Naive thymus-derived CD4-positive, alpha-beta T cell (primary cell): Measurements from ENCODE around the gene DENND4B. TPM values are rescaled to one million over a fixed set of nuclear protein-coding genes. Genes with fewer than 3 reads are reported as not detected.
"Not testable (repeated sequence)": the region's sequence is repeated elsewhere in the genome, so short reads cannot be mapped to it uniquely, and the experiment has no call there.

ENCODE experiments used
- ATAC-seq: fragments of 150-1000 bp; cut with Tn5 transposase; 2 replicates; pipeline ENCODE4 v1.10.0; 2021; ENCODE audit warnings: mild to moderate bottlenecking, moderate library complexity
- CTCF ChIA-PET: fragments of 350-600 bp; sonication (Branson Sonifier 250); formaldehyde crosslinking; loops from one replicate; lab custom pipeline; 2021; ENCODE audit warnings: antibody characterized with exemption; lab: Charles Lee
- POLR2A ChIA-PET: fragments of 350-600 bp; sonication (Branson Sonifier 250); formaldehyde crosslinking; loops from one replicate; lab custom pipeline; 2021; ENCODE audit warnings: antibody characterized with exemption, inconsistent platforms; lab: Charles Lee
- DNase-seq, 9 donors: peaks; one replicate each; pipeline versions ENCODE4 v3.0.0 to v3.0.0-alpha.2; 2020 to 2022; ENCODE audit warnings: mixed read lengths in 1 of 9
- H3K27ac ChIP-seq: one replicate; pipeline ENCODE4 v1.7.0; 2013; ENCODE audit warnings: mild to moderate bottlenecking, low read depth, low read length, moderate library complexity
- H3K27me3 ChIP-seq, 2 donors: one replicate each; pipeline ENCODE4 v1.7.0; 2013; ENCODE audit warnings: low read length in 2 of 2, mild to moderate bottlenecking in 2 of 2, moderate library complexity in 2 of 2; ENCODE audit not compliant: control insufficient read depth in 2 of 2, insufficient read depth in 2 of 2
- H3K36me3 ChIP-seq, 3 experiments: 1 replicate in 2 of 3; 2 replicates in 1 of 3; pipeline ENCODE4 v1.7.0; 2013; ENCODE audit warnings: low read length in 3 of 3, mild to moderate bottlenecking in 3 of 3, moderate library complexity in 1 of 3; ENCODE audit not compliant: insufficient read depth in 3 of 3, control insufficient read depth in 2 of 3
- H3K4me1 ChIP-seq, 2 donors: one replicate each; pipeline ENCODE4 v1.7.0; 2013; ENCODE audit warnings: low read length in 2 of 2, mild to moderate bottlenecking in 2 of 2, moderate library complexity in 1 of 2; ENCODE audit not compliant: control insufficient read depth in 2 of 2, insufficient read depth in 2 of 2
- H3K4me3 ChIP-seq: 2 replicates; pipeline ENCODE4 v1.7.0; 2013; ENCODE audit warnings: mild to moderate bottlenecking, low read length
- H3K9me3 ChIP-seq, 3 experiments: 1 replicate in 2 of 3; 2 replicates in 1 of 3; pipeline ENCODE4 v1.7.0; 2013; ENCODE audit warnings: low read length in 3 of 3; ENCODE audit not compliant: control insufficient read depth in 2 of 3
- H3K27ac Mint-ChIP-seq, 9 donors: one replicate each; pipeline ENCODE4 v1.8.0; 2020 to 2022; ENCODE audit warnings: mixed read lengths in 9 of 9, mild to moderate bottlenecking in 8 of 9, moderate library complexity in 5 of 9, inconsistent platforms in 2 of 9
- H3K27me3 Mint-ChIP-seq, 5 donors: one replicate each; pipeline ENCODE4 v1.8.0; 2021 to 2022; ENCODE audit warnings: mixed read lengths in 5 of 5, mild to moderate bottlenecking in 1 of 5
- H3K36me3 Mint-ChIP-seq, 5 donors: one replicate each; pipeline ENCODE4 v1.8.0; 2020 to 2022; ENCODE audit warnings: mixed read lengths in 5 of 5, mild to moderate bottlenecking in 3 of 5, inconsistent platforms in 1 of 5
- H3K4me1 Mint-ChIP-seq, 7 donors: one replicate each; pipeline ENCODE4 v1.8.0; 2020 to 2022; ENCODE audit warnings: mixed read lengths in 7 of 7, mild to moderate bottlenecking in 3 of 7, inconsistent platforms in 1 of 7
- H3K4me3 Mint-ChIP-seq, 10 donors: one replicate each; pipeline ENCODE4 v1.8.0; 2020 to 2022; ENCODE audit warnings: mild to moderate bottlenecking in 10 of 10, mixed read lengths in 10 of 10, moderate library complexity in 6 of 10, inconsistent platforms in 2 of 10
- H3K9me3 Mint-ChIP-seq, 11 donors: one replicate each; pipeline ENCODE4 v1.8.0; 2020 to 2022; ENCODE audit warnings: mixed read lengths in 11 of 11, mild to moderate bottlenecking in 4 of 11, inconsistent platforms in 1 of 11, moderate library complexity in 1 of 11
- intact Hi-C, 2 donors: fragments of 100-400 bp; cut with micrococcal nuclease; formaldehyde crosslinking; loops; one replicate each; pipeline ENCODE4 v1.15.1; 2023
- polyA plus RNA-seq, 2 donors: library from polyadenylated mRNA; unstranded; fragments of 300-500 nt; fragmentation: Illumina TruSeq; gene quantifications; one replicate each; pipeline ENCODE4 v1.2.3, GENCODE V29; 2021
- total RNA-seq, 6 experiments: library from RNA in 5 of 6; stranded (reverse) in 5 of 6; gene quantifications; 1 replicate in 5 of 6; 2 replicates in 1 of 6; pipeline ENCODE4 v1.2.3 and lab custom pipeline; 2021 to 2026

Gene DENND4B
- total and polyA plus RNA-seq, 7 experiments from 2014 or later = 12.5 to 223 (median 170) TPM

DNA sequence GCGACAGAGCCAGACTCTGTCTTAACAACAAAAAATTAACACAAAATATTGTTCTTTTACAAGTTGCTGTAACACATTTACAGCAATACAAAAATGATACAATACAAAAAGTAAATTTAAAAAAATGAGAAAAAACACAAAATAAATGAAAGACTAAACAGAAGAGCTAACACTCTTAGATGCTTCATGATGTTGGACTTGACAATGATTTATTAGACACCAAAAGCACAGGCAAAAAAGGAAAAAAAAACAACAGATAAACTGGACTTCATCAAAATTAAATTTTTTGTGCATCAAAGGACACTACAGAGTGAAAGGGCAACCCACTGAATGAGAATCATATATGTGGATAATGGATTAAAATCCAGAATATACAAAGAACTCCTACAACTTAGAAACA, 40.1 kb downstream of the DENND4B start:
- Mint-ChIP-seq H3K4me3 (peak overlapping the region in 3 of 10 donors; percentile 16 to 53 (median 43)), H3K27me3 (no peaks in the 10 kb centered on the region), H3K4me1 (peaks cover 21 to 57% (median 29%) of the 10 kb centered on the region in 7 donors), H3K9me3 (no peaks in the 10 kb centered on the region), H3K36me3 (peaks cover 4 to 16% (median 11%) of the 10 kb centered on the region in 5 donors), H3K27ac (peak overlapping the region in 6 of 9 donors; percentile 43 to 76 (median 68))
- peak overlapping the region; percentile 35 for H3K27ac ChIP-seq
- intact Hi-C loops = no loop called here
- peaks cover 0 to 20% (median 0%) of the 10 kb centered on the region in 3 experiments for H3K36me3 ChIP-seq
- POLR2A ChIA-PET = no interaction called here
- CTCF ChIA-PET = no interaction called here
- H3K4me3 ChIP-seq = no peak overlapping the region
- DNase-seq (no peak), ATAC-seq (no peak)
- no peaks in the 10 kb centered on the region for H3K27me3 ChIP-seq
- no peaks in the 10 kb centered on the region for H3K9me3 ChIP-seq
- H3K4me1 ChIP-seq = no peaks in the 10 kb centered on the region

DNA sequence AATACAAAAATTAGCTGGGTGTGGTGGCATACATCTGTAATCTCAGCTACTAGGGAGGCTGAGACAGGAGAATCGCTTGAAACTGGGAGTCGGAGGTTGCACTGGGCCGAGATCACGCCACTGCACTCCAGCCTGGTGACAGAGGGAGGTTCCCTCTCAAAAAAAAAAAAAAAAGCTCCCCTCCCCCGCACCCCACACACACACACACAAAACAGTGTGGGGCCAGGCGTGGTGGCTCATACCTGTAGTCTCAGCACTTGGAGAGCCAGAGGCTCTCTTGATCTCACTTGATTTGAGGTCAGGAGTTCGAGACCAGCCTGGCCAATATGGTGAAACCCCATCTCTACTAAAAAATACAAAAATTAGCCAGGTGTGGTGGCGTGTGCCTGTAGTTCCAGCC, 40.6 kb downstream of the DENND4B start:
- H3K9me3 Mint-ChIP-seq, CTCF ChIA-PET, intact Hi-C loops, H3K4me3 ChIP-seq, H3K27me3 ChIP-seq, H3K9me3 ChIP-seq, ATAC-seq, H3K27me3 Mint-ChIP-seq, DNase-seq, H3K4me1 ChIP-seq: not testable (repeated sequence)
- Mint-ChIP-seq H3K4me3 (peak overlapping the region in 2 of 10 donors; percentile 27 to 43), H3K27ac (peak overlapping the region in 4 of 9 donors; percentile 43 to 69 (median 68)), H3K36me3 (peaks cover 4 to 16% (median 8%) of the 10 kb centered on the region in 5 donors), H3K4me1 (peaks cover 21 to 52% (median 27%) of the 10 kb centered on the region in 7 donors)
- Histone ChIP-seq H3K27ac (peak overlapping the region; percentile 35), H3K36me3 (peaks cover 0 to 20% (median 0%) of the 10 kb centered on the region in 3 experiments)
- POLR2A ChIA-PET = interaction anchor here (0.6 to 0.7 kb wide), 2 partner anchors 878 to 1999 kb away, joined by 3 read pairs; no protein-coding TSS in a partner anchor

DNA sequence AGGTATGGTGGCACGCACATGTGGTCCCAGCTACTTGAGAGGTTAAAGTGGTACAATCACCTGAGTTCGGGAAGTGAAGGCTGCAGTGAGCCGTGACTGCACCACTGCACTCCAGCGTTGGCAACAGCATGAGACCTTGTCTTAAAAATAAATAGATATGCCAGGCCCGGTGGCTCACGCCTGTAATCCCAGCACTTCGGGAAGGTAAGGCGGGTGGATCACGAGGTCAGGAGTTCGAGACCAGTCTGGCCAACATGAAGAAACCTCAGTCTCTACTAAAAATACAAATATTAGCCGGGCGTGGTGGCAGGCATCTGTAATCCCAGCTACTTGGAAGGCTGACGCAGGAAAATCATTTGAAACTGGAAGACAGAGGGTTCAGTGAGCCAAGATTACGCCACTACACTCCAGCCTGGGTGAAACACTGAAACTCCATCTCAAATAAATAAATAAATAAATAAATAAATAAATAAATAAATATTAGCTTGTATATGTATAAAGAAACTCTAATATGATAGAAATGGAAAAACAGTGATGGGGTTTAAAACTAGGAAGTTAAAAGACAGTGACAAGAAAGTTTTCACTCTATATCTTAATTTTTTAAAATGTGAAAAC, 42.6 kb downstream of the DENND4B start:
- no peaks in the 10 kb centered on the region for H3K9me3 Mint-ChIP-seq
- no peaks in the 10 kb centered on the region for H3K27me3 ChIP-seq
- no peaks in the 10 kb centered on the region for H3K27me3 Mint-ChIP-seq
- ATAC-seq = no peak
- H3K9me3 ChIP-seq = no peaks in the 10 kb centered on the region
- POLR2A ChIA-PET = interaction anchor here (1.2 kb wide), 1 partner anchor 43 kb away, joined by 3 read pairs; the partner anchor contains the start of gene DENND4B
- peaks cover 21 to 60% (median 27%) of the 10 kb centered on the region in 7 donors for H3K4me1 Mint-ChIP-seq
- no peak overlapping the region for H3K27ac ChIP-seq
- intact Hi-C loops = no loop called here
- DNase-seq = no peak
- H3K27ac Mint-ChIP-seq = peak overlapping the region in 1 of 9 donors; percentile 63
- no peaks in the 10 kb centered on the region for H3K4me1 ChIP-seq
- H3K36me3 Mint-ChIP-seq = peaks cover 4 to 19% (median 10%) of the 10 kb centered on the region in 5 donors
- peaks cover 0 to 28% (median 1%) of the 10 kb centered on the region in 3 experiments for H3K36me3 ChIP-seq
- peak overlapping the region in 1 of 10 donors; percentile 51 for H3K4me3 Mint-ChIP-seq
- no peak overlapping the region for H3K4me3 ChIP-seq
- CTCF ChIA-PET = interaction anchor here (1.1 kb wide), 1 partner anchor 70 kb away, joined by 3 read pairs; no protein-coding TSS in a partner anchor

DNA sequence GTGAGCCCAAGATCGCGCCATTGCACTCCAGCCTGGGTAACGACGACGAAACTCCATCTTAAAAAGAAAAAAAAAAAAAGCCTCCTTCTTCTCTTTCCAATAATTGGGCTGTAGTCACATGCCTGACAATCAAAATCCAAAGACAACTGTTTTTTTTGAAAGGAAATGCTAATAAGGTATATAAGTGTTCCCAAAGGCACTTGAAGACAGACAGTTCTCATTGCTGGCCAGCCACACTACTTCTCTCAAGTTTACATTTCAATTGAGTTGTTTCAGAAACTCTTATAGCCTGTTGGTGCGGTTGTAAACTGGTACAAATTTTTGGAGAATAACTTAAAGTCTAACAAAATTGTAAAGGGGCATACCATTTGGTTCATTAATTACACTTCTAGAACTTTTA, 47.0 kb downstream of the DENND4B start:
- DNase-seq = no peak
- ChIA-PET POLR2A (no interaction called here), CTCF (interaction anchor here (0.5 kb wide), 1 partner anchor 71 kb away, joined by 7 read pairs; no protein-coding TSS in a partner anchor)
- H3K27ac Mint-ChIP-seq = peak overlapping the region in 3 of 9 donors; percentile 11 to 68 (median 21)
- Histone ChIP-seq H3K9me3 (no peaks in the 10 kb centered on the region), H3K36me3 (peaks cover 0 to 26% (median 5%) of the 10 kb centered on the region in 3 experiments), H3K4me3 (no peak overlapping the region), H3K27me3 (no peaks in the 10 kb centered on the region), H3K4me1 (no peaks in the 10 kb centered on the region), H3K27ac (no peak overlapping the region)
- intact Hi-C loops = loop anchor here in 1 of 2 donors (2.0 kb wide), 1 partner anchor 13 kb away; no protein-coding TSS in a partner anchor
- no peaks in the 10 kb centered on the region for H3K9me3 Mint-ChIP-seq
- no peak for ATAC-seq
- H3K4me3 Mint-ChIP-seq = no peak overlapping the region
- H3K4me1 Mint-ChIP-seq = peaks cover 5 to 51% (median 24%) of the 10 kb centered on the region in 7 donors
- H3K36me3 Mint-ChIP-seq = peaks cover 0 to 16% (median 7%) of the 10 kb centered on the region in 5 donors
- H3K27me3 Mint-ChIP-seq = no peaks in the 10 kb centered on the region

DNA sequence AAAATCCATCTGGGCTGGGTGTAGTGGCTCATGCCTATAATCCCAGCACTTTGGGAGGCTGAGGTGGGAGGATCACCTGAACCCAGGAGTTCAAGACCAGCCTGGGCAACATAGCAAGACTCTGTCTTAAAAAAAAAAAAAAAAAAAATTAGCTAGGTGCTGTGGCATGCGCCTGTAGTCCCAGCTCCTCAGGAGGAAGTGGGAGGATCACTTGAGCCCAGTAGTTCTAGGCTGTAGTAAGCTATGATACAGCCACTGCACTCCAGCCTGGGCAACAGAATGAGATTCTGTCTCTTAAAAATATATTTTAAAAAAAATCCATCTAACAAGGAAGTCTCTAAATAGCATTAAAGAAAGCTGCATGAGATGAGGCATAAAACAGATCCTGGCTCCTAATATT, 50.7 kb downstream of the DENND4B start:
- H3K27me3 Mint-ChIP-seq, H3K4me3 ChIP-seq, H3K27me3 ChIP-seq, H3K4me3 Mint-ChIP-seq, DNase-seq, CTCF ChIA-PET, H3K9me3 ChIP-seq, H3K27ac ChIP-seq, ATAC-seq, H3K4me1 ChIP-seq, POLR2A ChIA-PET, H3K9me3 Mint-ChIP-seq, intact Hi-C loops: not testable (repeated sequence)
- H3K4me1 Mint-ChIP-seq = peaks cover 2 to 51% (median 34%) of the 10 kb centered on the region in 7 donors
- H3K36me3 Mint-ChIP-seq = peaks cover 2 to 20% (median 7%) of the 10 kb centered on the region in 5 donors
- H3K27ac Mint-ChIP-seq = peak overlapping the region in 6 of 9 donors; percentile 25 to 82 (median 68)
- H3K36me3 ChIP-seq = peaks cover 0 to 26% (median 5%) of the 10 kb centered on the region in 3 experiments

DNA sequence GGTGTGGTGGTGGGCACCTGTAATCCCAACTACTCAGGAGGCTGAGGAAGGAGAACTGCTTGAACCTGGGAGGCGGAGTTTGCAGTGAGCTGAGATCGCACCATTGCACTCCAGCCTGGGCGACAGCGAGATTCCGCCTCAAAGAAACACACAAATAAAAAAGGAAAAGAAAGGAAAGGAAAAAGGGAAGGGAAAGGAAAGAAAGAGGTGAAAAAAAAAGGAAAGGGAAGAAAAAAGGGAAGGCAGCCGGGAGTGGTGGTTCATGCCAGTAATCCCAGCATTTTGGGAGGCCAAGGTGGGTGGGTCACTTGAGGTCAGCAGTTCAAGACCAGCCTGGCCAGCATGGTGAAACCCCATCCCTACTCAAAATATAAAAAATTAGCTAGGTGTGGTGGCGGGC, 55.5 kb downstream of the DENND4B start:
- H3K27me3 Mint-ChIP-seq, POLR2A ChIA-PET, H3K9me3 Mint-ChIP-seq, H3K27ac ChIP-seq, H3K27me3 ChIP-seq, H3K4me3 ChIP-seq, DNase-seq, CTCF ChIA-PET, ATAC-seq, H3K4me1 ChIP-seq, H3K9me3 ChIP-seq, intact Hi-C loops: not testable (repeated sequence)
- peaks cover 3 to 20% (median 12%) of the 10 kb centered on the region in 5 donors for H3K36me3 Mint-ChIP-seq
- H3K4me1 Mint-ChIP-seq = peaks cover 34 to 63% (median 54%) of the 10 kb centered on the region in 7 donors
- peak overlapping the region in 2 of 9 donors; percentile 70 to 72 for H3K27ac Mint-ChIP-seq
- H3K4me3 Mint-ChIP-seq = peak overlapping the region in 2 of 10 donors; percentile 25 to 28
- H3K36me3 ChIP-seq = peaks cover 0 to 20% (median 0%) of the 10 kb centered on the region in 3 experiments
